ENCODE measurements around the gene ATP2C2. TPM values are rescaled to one million over a fixed set of nuclear protein-coding genes. Genes with fewer than 3 reads are reported as not detected.

Gene ATP2C2
- total RNA-seq, 1 experiment from 2014 or later: 20.3 TPM

DNA sequence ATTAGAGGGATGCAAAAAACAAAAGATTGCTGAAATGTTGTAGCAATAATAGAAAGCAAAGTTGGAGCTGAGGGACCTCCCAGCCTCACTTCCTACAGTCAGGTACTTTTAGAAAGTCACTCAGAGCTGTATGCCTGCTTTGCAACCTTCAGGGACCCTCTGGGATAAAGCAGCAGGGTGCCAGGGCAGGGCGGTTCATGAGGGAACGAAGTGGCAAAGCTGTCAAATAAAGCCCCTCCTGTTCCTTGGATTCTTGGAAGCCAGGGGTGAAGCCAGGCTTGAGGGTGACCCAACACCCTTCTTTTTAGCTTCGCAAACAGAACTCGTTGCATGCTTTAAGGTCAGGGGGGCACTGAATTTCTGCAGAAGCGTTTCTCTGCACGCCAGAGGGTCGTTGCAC lies 767 bp downstream of the ATP2C2 start:
- H3K36me3 ChIP-seq (ENCODE audit: control insufficient read depth in 1 of 2, insufficient read depth in 2 of 2, low read length in 2 of 2): no peaks in the 10 kb centered on the region
- no peak overlapping the region for H3K27ac ChIP-seq (ENCODE audit: low read depth, low read length)
- no peak for TF ChIP-seq CEBPB (IDR thresholded peaks at IDR 0.05; ENCODE audit: low read depth)
- H2AFZ ChIP-seq (ENCODE audit: low read depth, low read length, poor library complexity, severe bottlenecking): no peak overlapping the region
- H3K4me3 ChIP-seq (replicated peaks in 1 of 2; ENCODE audit: low read depth in 1 of 2, low read length in 2 of 2): peak overlapping the region; percentile 75 to 81
- peaks cover 23 to 38% of the 10 kb centered on the region in 2 experiments for H3K4me1 ChIP-seq (ENCODE audit: control insufficient read depth in 1 of 2, insufficient read depth in 2 of 2, low read length in 2 of 2)
- no peaks in the 10 kb centered on the region for H3K27me3 ChIP-seq (ENCODE audit: insufficient read depth, low read length)
- ChIA-PET RAD21 (ENCODE audit: low non-redundant PET in 1 of 2, low total read pairs in 2 of 2, uncharacterized antibody in 2 of 2, unreplicated experiment in 2 of 2) (interaction anchor here in 1 of 2 experiments (0.6 kb wide), 1 partner anchor 47 kb away, joined by 3 read pairs; no protein-coding TSS in a partner anchor), POLR2A (interaction anchor here (1.4 to 1.8 kb wide), 2 partner anchors 10 to 252 kb away, joined by 4 to 6 read pairs; partner anchors contain the start of gene MBTPS1), CTCF (interaction anchor here (1.2 to 1.9 kb wide), 2 partner anchors 56 to 92 kb away, joined by 3 to 5 read pairs; no protein-coding TSS in a partner anchor)
- ATAC-seq: no peak
- H4K20me1 ChIP-seq (ENCODE audit: insufficient read depth): no peaks in the 10 kb centered on the region
- DNase-seq (ENCODE audit: low read depth, low spot score): no peak
- peak overlapping the region; percentile 94 for H3K4me2 ChIP-seq (ENCODE audit: low read length)
- H3K9me3 ChIP-seq (ENCODE audit: control insufficient read depth in 1 of 2, insufficient read depth in 1 of 2, low read depth in 1 of 2, low read length in 2 of 2): no peaks in the 10 kb centered on the region
- H3K79me2 ChIP-seq (ENCODE audit: insufficient read depth, low read length): no peaks in the 10 kb centered on the region
- BruUV-seq (replicated peaks): no TSS peak
- no peaks in the 10 kb centered on the region for H3K9me2 ChIP-seq (ENCODE audit: insufficient read depth)
- intact Hi-C loops (cut with micrococcal nuclease): no loop called here
- peak overlapping the region; percentile 59 for H3K9ac ChIP-seq (ENCODE audit: low read length)

GRCh38 chr16:84369938-84370627 lies 1.7 kb downstream of the ATP2C2 start:
- H3K27ac ChIP-seq (ENCODE audit: low read depth, low read length): no peak overlapping the region
- intact Hi-C loops (cut with micrococcal nuclease): no loop called here
- H2AFZ ChIP-seq (ENCODE audit: low read depth, low read length, poor library complexity, severe bottlenecking): no peak overlapping the region
- H3K36me3 ChIP-seq (ENCODE audit: control insufficient read depth in 1 of 2, insufficient read depth in 2 of 2, low read length in 2 of 2): no peaks in the 10 kb centered on the region
- H3K9me3 ChIP-seq (ENCODE audit: control insufficient read depth in 1 of 2, insufficient read depth in 1 of 2, low read depth in 1 of 2, low read length in 2 of 2): no peaks in the 10 kb centered on the region
- peak overlapping the region; percentile 47 for H3K4me2 ChIP-seq (ENCODE audit: low read length)
- ATAC-seq (0 out of 2 replicates have a peak, but pooled peaks have one; percentile 11), DNase-seq (ENCODE audit: low read depth, low spot score) (no peak)
- H3K27me3 ChIP-seq (ENCODE audit: insufficient read depth, low read length): no peaks in the 10 kb centered on the region
- RAD21 ChIA-PET (ENCODE audit: low non-redundant PET in 1 of 2, low total read pairs in 2 of 2, uncharacterized antibody in 2 of 2, unreplicated experiment in 2 of 2): no interaction called here
- BruUV-seq (replicated peaks): no TSS peak
- peaks cover 23 to 38% of the 10 kb centered on the region in 2 experiments for H3K4me1 ChIP-seq (ENCODE audit: control insufficient read depth in 1 of 2, insufficient read depth in 2 of 2, low read length in 2 of 2)
- no peaks in the 10 kb centered on the region for H3K9me2 ChIP-seq (ENCODE audit: insufficient read depth)
- TF ChIP-seq POLR2AphosphoS5 (IDR thresholded peaks at IDR 0.05; ENCODE audit: low read depth, low read length) (0 out of 2 replicates have a peak, but pooled peaks have one; percentile 33), SP1 (IDR thresholded peaks at IDR 0.05; ENCODE audit: low read depth) (peak; percentile 37), YY1 (IDR thresholded peaks at IDR 0.05; ENCODE audit: extremely low read depth, insufficient replicate concordance, low read depth, low read length) (peak; percentile 3), CEBPB (IDR thresholded peaks at IDR 0.05; ENCODE audit: low read depth) (peak; percentile 81), EZH2phosphoT487 (IDR thresholded peaks at IDR 0.05; ENCODE audit: borderline replicate concordance) (no peak)
- TF ChIP-seq, protein P1, sequence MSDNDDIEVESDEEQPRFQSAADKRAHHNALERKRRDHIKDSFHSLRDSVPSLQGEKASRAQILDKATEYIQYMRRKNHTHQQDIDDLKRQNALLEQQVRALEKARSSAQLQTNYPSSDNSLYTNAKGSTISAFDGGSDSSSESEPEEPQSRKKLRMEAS (IDR thresholded peaks at IDR 0.05): peak; percentile 85
- TF ChIP-seq, protein P2, sequence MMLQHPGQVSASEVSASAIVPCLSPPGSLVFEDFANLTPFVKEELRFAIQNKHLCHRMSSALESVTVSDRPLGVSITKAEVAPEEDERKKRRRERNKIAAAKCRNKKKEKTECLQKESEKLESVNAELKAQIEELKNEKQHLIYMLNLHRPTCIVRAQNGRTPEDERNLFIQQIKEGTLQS (IDR thresholded peaks at IDR 0.05): no peak
- CTCF ChIA-PET: no interaction called here
- no peak overlapping the region; a peak in 1 of 4 replicates for H3K4me3 ChIP-seq (replicated peaks in 1 of 2; ENCODE audit: low read depth in 1 of 2, low read length in 2 of 2)
- H3K79me2 ChIP-seq (ENCODE audit: insufficient read depth, low read length): no peaks in the 10 kb centered on the region
- no peak overlapping the region for H3K9ac ChIP-seq (ENCODE audit: low read length)
- POLR2A ChIA-PET: no interaction called here
- H4K20me1 ChIP-seq (ENCODE audit: insufficient read depth): no peaks in the 10 kb centered on the region

Measured in HCT116 (cell line).